Activated CD8-positive, alpha-beta memory T cell treated with anti-CD3 and anti-CD28 coated beads, Interleukin-2, amount 50 U/mL, for 1 hour (primary cell): ENCODE results near the gene NDUFB4.

ENCODE experiments used
- DNase-seq: peaks from one replicate; pipeline ENCODE4 v3.0.0-alpha.2; 2020; ENCODE audit errors: extremely low read depth

The NDUFB4 gene

GRCh38 chr3:120596116-120596852 lies at the start of gene NDUFB4:
TSS of gene NDUFB4 (plus strand) at chr3:120596336. CDS start at chr3:120596360, 24 bp downstream.
- DNase-seq, result peak; percentile 96

DNA sequence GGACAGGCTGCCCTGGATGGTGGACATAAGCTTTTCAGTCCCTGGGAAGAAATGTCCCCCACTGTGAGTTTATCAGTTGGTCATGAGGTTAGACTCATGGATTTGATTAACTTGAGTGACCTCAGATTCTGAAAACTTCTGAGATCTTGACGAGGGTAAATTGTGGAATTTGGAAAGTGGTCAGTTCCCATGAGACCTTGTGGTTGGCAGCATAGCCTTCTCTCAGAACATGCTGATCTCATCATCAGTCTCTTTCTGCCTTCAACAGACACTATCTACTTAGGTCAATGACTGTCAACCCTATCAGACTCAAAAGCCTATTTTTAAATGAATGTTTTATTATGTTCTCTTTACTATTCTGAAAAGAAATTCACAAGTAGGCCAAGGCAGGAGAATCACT lies 45.6 kb upstream of the NDUFB4 start:
- DNase-seq, result no peak

DNA sequence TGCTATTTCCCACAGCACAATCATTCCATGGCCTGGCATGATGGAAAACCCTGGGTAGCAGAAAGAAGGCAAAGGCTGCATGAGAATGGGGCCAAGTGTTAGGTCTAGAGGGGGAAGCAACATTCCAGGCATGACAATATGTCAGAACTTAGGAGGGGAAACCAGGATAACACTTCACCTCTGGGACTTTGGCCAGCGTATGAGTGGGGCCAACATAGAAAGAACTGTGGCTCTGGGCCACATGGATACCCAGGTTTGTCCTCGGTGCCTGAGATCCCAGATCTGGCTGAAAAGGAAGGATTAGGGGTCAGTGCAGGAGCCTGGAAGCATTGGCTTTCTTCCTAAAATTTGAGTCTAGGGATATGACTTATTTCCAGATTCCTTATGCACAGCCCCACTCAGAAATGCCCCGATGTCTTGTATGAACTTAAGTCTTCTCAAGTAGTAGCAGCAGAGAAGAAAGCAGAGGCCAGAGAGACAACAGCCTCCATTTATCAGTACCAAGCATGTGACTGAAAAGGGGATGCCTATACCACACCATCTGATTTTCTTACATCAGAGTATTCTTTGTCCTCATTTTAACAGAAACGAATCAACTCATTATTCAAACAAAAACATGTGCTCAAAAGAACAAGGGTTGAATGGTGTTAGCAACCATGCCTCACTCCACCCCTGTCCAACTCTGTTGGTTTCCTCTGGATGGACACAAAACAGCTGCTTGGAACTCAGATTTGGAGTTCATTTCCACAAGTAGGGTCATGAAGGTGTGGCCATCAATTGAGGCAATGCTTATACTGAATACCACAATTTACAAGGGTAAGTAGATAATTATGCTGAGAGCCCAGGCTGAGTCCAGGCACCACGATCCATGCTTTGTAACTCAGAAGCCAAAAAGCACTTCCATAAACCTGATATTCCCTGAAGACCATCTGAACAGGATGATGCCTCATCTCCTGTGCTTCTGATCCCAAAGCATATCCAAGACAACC lies 43.7 kb upstream of the NDUFB4 start:
- no peak for DNase-seq

DNA sequence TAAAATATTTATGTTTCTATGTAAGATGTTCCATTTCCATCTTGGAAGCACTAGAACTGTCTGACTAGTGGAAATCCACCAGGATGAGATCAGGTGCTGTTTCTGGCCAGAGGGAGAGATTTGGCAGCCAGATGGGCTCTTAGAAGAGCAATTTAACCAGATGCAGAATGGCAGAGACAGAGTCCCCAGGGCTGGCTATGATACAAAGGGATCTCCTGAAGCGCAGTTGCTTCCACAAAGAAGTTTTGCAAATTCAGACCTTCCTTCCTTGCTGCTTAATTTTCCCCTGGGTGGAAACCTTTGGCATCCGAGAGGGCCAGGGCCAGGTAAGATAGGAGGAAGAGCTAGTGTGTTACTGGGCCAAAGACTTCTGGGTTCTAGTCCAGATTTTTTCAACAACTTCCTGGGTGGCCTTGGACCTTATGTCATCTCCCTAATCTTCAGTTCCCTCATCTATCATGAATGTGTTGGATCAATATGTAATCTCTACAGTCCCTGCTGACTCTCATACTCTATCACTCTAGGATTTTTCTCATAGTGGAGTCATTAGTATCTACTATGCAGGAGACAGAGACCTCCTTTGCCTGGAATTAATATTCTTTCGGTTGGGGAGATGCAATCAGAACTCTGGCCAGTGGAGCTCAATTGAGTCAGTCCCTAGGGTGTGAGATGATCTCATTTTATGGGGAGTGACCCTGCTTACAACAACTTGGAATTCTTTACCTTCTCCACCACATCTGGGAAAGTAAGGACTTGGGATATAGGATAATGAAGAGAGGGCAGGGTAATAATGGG lies 41.1 kb upstream of the NDUFB4 start:
- DNase-seq, result no peak

- no peak for DNase-seq
These were observed 40.3 kb upstream of the NDUFB4 start for GRCh38 chr3:120555657-120556509.

DNA sequence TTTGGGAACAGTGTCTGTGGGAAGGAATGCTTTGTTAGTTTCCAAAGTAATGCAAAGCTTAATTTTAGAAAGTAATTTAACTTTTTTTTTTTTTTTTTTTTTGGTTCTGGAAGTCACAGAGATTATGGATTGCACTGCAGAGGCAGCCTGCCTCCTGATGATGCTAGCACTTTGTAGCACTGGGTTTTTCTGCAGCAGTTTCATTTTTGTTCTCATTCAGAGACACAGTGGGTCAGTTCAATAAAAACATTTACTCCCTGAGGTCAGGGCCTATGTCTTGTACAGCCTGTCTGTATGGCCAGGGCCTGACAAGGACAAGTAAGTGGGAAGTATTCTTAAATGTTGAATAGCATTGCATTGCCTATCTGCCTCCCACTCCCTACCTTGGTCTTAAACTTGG lies 39.0 kb upstream of the NDUFB4 start:
- DNase-seq, result no peak

- peak; percentile 77 for DNase-seq
These were observed 37.3 kb upstream of the NDUFB4 start for GRCh38 chr3:120558771-120559241.

GRCh38 chr3:120559242-120560061 lies 36.7 kb upstream of the NDUFB4 start:
- no peak for DNase-seq

DNA sequence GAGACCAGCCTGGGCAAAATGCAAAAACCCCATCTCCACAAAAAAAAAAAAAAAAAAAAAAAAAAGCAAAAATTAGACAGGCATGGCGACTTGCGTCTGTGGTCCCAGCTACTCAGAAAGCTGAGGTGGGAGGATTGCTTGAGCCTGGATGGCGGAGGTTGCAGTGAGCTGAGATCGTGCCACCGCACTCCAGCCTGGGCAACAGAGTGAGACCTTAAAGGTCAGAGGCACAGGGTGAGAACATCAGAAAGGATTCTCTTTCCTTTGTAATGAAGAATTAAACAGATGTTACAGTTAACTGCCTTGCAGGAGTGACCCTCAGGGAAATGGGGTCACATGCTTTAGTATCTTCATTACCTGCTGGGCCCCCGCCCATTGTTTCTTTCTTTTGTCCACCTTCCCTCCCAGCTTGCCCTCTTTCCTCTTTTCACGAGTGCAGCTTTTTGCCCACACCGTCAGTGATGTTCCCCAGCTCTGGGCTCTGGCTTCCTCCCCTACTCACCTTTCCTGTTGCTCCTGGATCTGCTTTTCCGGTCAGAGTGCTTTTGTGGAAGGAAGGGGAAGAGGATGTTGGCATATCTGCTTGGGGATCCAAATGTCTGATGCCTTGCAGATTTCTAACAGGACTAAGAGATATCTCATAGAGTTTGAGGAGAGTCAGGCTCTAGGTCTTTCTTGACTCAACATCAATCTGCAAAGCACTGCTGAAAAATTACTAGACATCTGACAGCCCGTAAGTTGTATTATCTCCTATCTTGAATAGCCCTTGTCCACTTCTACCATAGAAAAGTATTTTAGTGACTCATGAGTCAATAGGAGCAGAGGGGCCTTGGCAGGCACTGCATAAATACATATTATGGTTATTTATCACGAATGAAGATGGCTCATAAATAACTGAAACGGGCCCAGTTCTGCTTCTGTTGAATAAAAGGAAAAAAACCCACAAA lies 35.6 kb upstream of the NDUFB4 start:
- no peak for DNase-seq

GRCh38 chr3:120561251-120562045 lies 34.7 kb upstream of the NDUFB4 start:
- peak; percentile 45 for DNase-seq

- no peak for DNase-seq
These were observed 32.6 kb upstream of the NDUFB4 start for GRCh38 chr3:120563356-120564022.

GRCh38 chr3:120566243-120566975 lies 29.7 kb upstream of the NDUFB4 start:
- no peak for DNase-seq

- no peak for DNase-seq
These were observed 28.6 kb upstream of the NDUFB4 start for GRCh38 chr3:120567370-120568201.

GRCh38 chr3:120568202-120568531 lies 28.0 kb upstream of the NDUFB4 start:
- DNase-seq, result no peak

DNA sequence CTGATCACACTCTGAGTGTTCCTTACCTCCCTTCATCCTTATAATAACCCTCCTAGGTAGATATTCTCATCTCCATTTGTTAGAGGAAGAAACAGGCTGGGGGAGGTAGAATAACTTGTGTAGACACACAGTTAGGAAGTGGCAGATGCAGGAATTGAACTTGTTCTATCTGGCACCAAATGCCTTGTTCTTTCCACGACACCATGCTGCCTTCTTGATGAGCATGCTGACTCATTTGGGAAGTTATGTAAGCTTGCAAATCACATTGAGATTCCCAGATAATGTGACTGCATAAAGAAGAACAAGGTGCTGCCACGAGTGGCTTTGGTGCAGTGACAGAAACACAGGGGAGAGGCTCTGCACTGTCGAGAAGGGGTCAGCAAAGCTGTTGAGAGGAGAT lies 27.5 kb upstream of the NDUFB4 start:
- DNase-seq, result no peak
